Lung (tissue), 10 donors: ENCODE measurements around the gene C4A. TPM values are rescaled to one million over a fixed set of nuclear protein-coding genes. Genes with fewer than 3 reads are reported as not detected.
"Not testable (repeated sequence)": the region's sequence is repeated elsewhere in the genome, so short reads cannot be mapped to it uniquely, and the experiment has no call there.

Experiments
- ATAC-seq: fragments of 200-7000 bp; cut with Tn5 transposase; one replicate; pipeline ENCODE4 v1.9.1; 2020; ENCODE audit warnings: moderate number of reproducible peaks; ENCODE audit not compliant: insufficient read depth, low FRiP score
- DNase-seq, 3 donors: peaks; one replicate each; pipeline ENCODE4 v3.0.0-alpha.2; 2013 to 2017
- H3K27ac ChIP-seq, 2 donors: one replicate each; pipeline ENCODE4 v1.5.1; 2013; ENCODE audit warnings: mild to moderate bottlenecking in 2 of 2, moderate library complexity in 2 of 2, control low read depth in 1 of 2, inconsistent platforms in 1 of 2, low read depth in 1 of 2, low read length in 1 of 2
- H3K27me3 ChIP-seq, 3 donors: one replicate each; pipeline ENCODE4 v1.5.1; 2013; ENCODE audit warnings: low read length in 2 of 3; ENCODE audit not compliant: control insufficient read depth in 3 of 3, insufficient read depth in 3 of 3
- H3K36me3 ChIP-seq, 4 donors: one replicate each; pipeline ENCODE4 v1.5.1; 2013; ENCODE audit warnings: low read length in 4 of 4, mild to moderate bottlenecking in 1 of 4, moderate library complexity in 1 of 4; ENCODE audit not compliant: control insufficient read depth in 4 of 4, insufficient read depth in 4 of 4
- H3K4me1 ChIP-seq, 5 donors: one replicate each; pipeline ENCODE4 v1.5.1; 2013; ENCODE audit warnings: low read length in 5 of 5, mild to moderate bottlenecking in 2 of 5, moderate library complexity in 1 of 5; ENCODE audit not compliant: control insufficient read depth in 5 of 5, insufficient read depth in 5 of 5
- H3K4me3 ChIP-seq: one replicate; pipeline ENCODE4 v1.5.1; 2013; ENCODE audit warnings: mild to moderate bottlenecking, control low read depth, moderate library complexity
- H3K9ac ChIP-seq, 2 donors: one replicate each; pipeline ENCODE4 v1.5.1; 2013; ENCODE audit warnings: low read length in 2 of 2, control low read depth in 1 of 2; ENCODE audit not compliant: insufficient read depth in 1 of 2
- H3K9me3 ChIP-seq, 4 donors: one replicate each; pipeline ENCODE4 v1.5.1; 2013; ENCODE audit warnings: low read length in 3 of 4, mild to moderate bottlenecking in 1 of 4, moderate library complexity in 1 of 4; ENCODE audit not compliant: control insufficient read depth in 4 of 4, insufficient read depth in 3 of 4
- WGBS, 2 donors: extraction: QIAGEN DNeasy Blood & Tissue Kit; methylation state at CpG; one replicate each; pipeline ENCODE4 v1.1.7; 2013; 5-methylcytosine and 5-hydroxymethylcytosine counted together
- polyA plus RNA-seq, 2 donors: library from polyadenylated mRNA; stranded (reverse); fragments of 200-250 nt; gene quantifications; one replicate each; pipeline ENCODE4 v1.2.1, GENCODE V29; 2013
- total RNA-seq, 2 donors: library from RNA; depleted of rRNA in 1 of 2; stranded (reverse); fragments of >200 nt in 1 of 2; gene quantifications; one replicate each; pipeline ENCODE4 v1.2.1, GENCODE V29; 2014 to 2021
- donor health status: Bipolar disorder and iron deficiency.
- donor health status: healthy.
- donor health status: DM: yes; HTN: yes; CAD: no.

C4A gene
- total and polyA plus RNA-seq, 4 donors = 48.3 to 284 (median 133) TPM

GRCh38 chr6:31996385-31996784 is 14.5 kb downstream of the C4A start:
- H3K4me1 ChIP-seq, H3K9ac ChIP-seq: not testable (repeated sequence)
- 91 to 96% methylated on average over 5 to 6 of the region's 6 CpGs for WGBS, 2 donors

GRCh38 chr6:32002546-32003268 is 20.9 kb downstream of the C4A start:
- not testable (repeated sequence) for H3K4me1 ChIP-seq, H3K9ac ChIP-seq, H3K27me3 ChIP-seq, H3K36me3 ChIP-seq, H3K4me3 ChIP-seq, H3K27ac ChIP-seq, ATAC-seq, H3K9me3 ChIP-seq, DNase-seq
- no CpG with 5 or more reads among the region's 15 CpGs for WGBS, 2 donors

More at GRCh38 chr6:31996385-31996784, 14.5 kb downstream of the C4A start:
- H3K4me3 ChIP-seq, H3K36me3 ChIP-seq, ATAC-seq, H3K27ac ChIP-seq, H3K27me3 ChIP-seq, H3K9me3 ChIP-seq, DNase-seq: not testable (repeated sequence)

- not testable (repeated sequence) for H3K27ac ChIP-seq, DNase-seq, H3K4me3 ChIP-seq, H3K27me3 ChIP-seq, H3K4me1 ChIP-seq, H3K36me3 ChIP-seq, ATAC-seq, H3K9ac ChIP-seq, H3K9me3 ChIP-seq
- WGBS, 2 donors = no CpG with 5 or more reads among the region's 7 CpGs
Measured at GRCh38 chr6:32003301-32003700, 21.4 kb downstream of the C4A start.

- H3K4me1 ChIP-seq, H3K36me3 ChIP-seq, H3K9ac ChIP-seq, DNase-seq, H3K27ac ChIP-seq, ATAC-seq, H3K4me3 ChIP-seq, H3K27me3 ChIP-seq, H3K9me3 ChIP-seq: not testable (repeated sequence)
- WGBS, 2 donors = 32 to 79% methylated on average over 2 to 4 of the region's 4 CpGs
Measured at GRCh38 chr6:32004393-32004792, 22.5 kb downstream of the C4A start.

GRCh38 chr6:32004864-32005537 is 23.1 kb downstream of the C4A start:
- not testable (repeated sequence) for H3K27ac ChIP-seq, ATAC-seq, H3K4me1 ChIP-seq, H3K27me3 ChIP-seq, DNase-seq, H3K4me3 ChIP-seq, H3K9me3 ChIP-seq, H3K36me3 ChIP-seq, H3K9ac ChIP-seq
- 66 to 69% methylated on average over 8 to 9 of the region's 13 CpGs for WGBS, 2 donors

- H3K4me3 ChIP-seq, H3K36me3 ChIP-seq, DNase-seq, H3K9me3 ChIP-seq, ATAC-seq, H3K27me3 ChIP-seq, H3K27ac ChIP-seq, H3K4me1 ChIP-seq, H3K9ac ChIP-seq: not testable (repeated sequence)
- 74 to 87% methylated on average over 1 to 9 of the region's 9 CpGs for WGBS, 2 donors
Measured at GRCh38 chr6:32005538-32005880, 23.7 kb downstream of the C4A start.

- WGBS, 2 donors = 77 to 78% methylated on average over 8 of the region's 8 CpGs
- not testable (repeated sequence) for DNase-seq
Measured at GRCh38 chr6:32005991-32006529, 24.2 kb downstream of the C4A start.

GRCh38 chr6:32007086-32007485 is 25.2 kb downstream of the C4A start:
- not testable (repeated sequence) for H3K4me1 ChIP-seq, H3K36me3 ChIP-seq, H3K9me3 ChIP-seq, H3K9ac ChIP-seq, H3K27me3 ChIP-seq, ATAC-seq, H3K4me3 ChIP-seq, DNase-seq, H3K27ac ChIP-seq
- WGBS, 2 donors = 85 to 88% methylated on average over 10 to 12 of the region's 12 CpGs

More at GRCh38 chr6:32005991-32006529, 24.2 kb downstream of the C4A start:
- H3K4me1 ChIP-seq, H3K9ac ChIP-seq, H3K36me3 ChIP-seq, H3K27me3 ChIP-seq, H3K27ac ChIP-seq, ATAC-seq, H3K9me3 ChIP-seq, H3K4me3 ChIP-seq: not testable (repeated sequence)
